Natural killer cell (primary cell): ENCODE measurements around the gene GALNT13. TPM values are rescaled to one million over a fixed set of nuclear protein-coding genes. Genes with fewer than 3 reads are reported as not detected.

ENCODE experiments used
- ATAC-seq, 3 donors: fragments of 150-1000 bp in 2 of 3; fragments of 200-7000 bp in 1 of 3; cut with Tn5 transposase; 1 replicate in 1 of 3; 2 replicates in 2 of 3; pipeline ENCODE4 v1.10.0; 2021; ENCODE audit warnings: mild to moderate bottlenecking in 2 of 3, moderate library complexity in 2 of 3
- DNase-seq, 2 donors: peaks; one replicate each; pipeline versions ENCODE4 v3.0.0 to v3.0.0-alpha.2; 2013 to 2021; ENCODE audit warnings: mixed read lengths in 1 of 2
- H3K27ac ChIP-seq: one replicate; pipeline ENCODE4 v1.5.1; 2013; ENCODE audit warnings: mild to moderate bottlenecking, low read length
- H3K27me3 ChIP-seq: one replicate; pipeline ENCODE4 v1.6.1; 2013; ENCODE audit warnings: low read length; ENCODE audit not compliant: control insufficient read depth, insufficient read depth
- H3K36me3 ChIP-seq: one replicate; pipeline ENCODE4 v1.6.1; 2013; ENCODE audit warnings: low read length; ENCODE audit not compliant: control insufficient read depth, insufficient read depth
- H3K4me1 ChIP-seq: one replicate; pipeline ENCODE4 v1.6.1; 2013; ENCODE audit warnings: low read length; ENCODE audit not compliant: control insufficient read depth, insufficient read depth
- H3K4me3 ChIP-seq: one replicate; pipeline ENCODE4 v1.5.1; 2013; ENCODE audit warnings: low read length
- H3K9me3 ChIP-seq: one replicate; pipeline ENCODE4 v1.6.1; 2013; ENCODE audit warnings: low read length; ENCODE audit not compliant: control insufficient read depth, insufficient read depth
- H3K27ac Mint-ChIP-seq, 2 donors: one replicate each; pipeline ENCODE4 v1.8.0; 2022; ENCODE audit warnings: mild to moderate bottlenecking in 2 of 2, mixed read lengths in 2 of 2, moderate library complexity in 1 of 2
- H3K27me3 Mint-ChIP-seq, 2 donors: one replicate each; pipeline ENCODE4 v1.8.0; 2022; ENCODE audit warnings: low read depth in 2 of 2, mixed read lengths in 2 of 2
- H3K36me3 Mint-ChIP-seq: one replicate; pipeline ENCODE4 v1.8.0; 2022; ENCODE audit warnings: mixed read lengths
- H3K4me1 Mint-ChIP-seq, 2 donors: one replicate each; pipeline ENCODE4 v1.8.0; 2022; ENCODE audit warnings: mixed read lengths in 2 of 2
- H3K4me3 Mint-ChIP-seq: one replicate; pipeline ENCODE4 v1.8.0; 2022; ENCODE audit warnings: mild to moderate bottlenecking, moderate library complexity, mixed read lengths
- H3K9me3 Mint-ChIP-seq, 2 donors: one replicate each; pipeline ENCODE4 v1.8.0; 2022; ENCODE audit warnings: mixed read lengths in 2 of 2
- WGBS: methylation state at CpG from one replicate; pipeline ENCODE4 v1.1.7; 2013; ENCODE audit warnings: missing lambda C conversion rate; ENCODE audit not compliant: insufficient coverage; 5-methylcytosine and 5-hydroxymethylcytosine counted together
- intact Hi-C: fragments of 100-400 bp; cut with micrococcal nuclease; formaldehyde crosslinking; loops from one replicate; pipeline ENCODE4 v1.14.2; 2022
- total RNA-seq, 4 donors: library from RNA; stranded (reverse); fragments of 120-200 nt in 1 of 4; gene quantifications; one replicate each; pipeline versions ENCODE4 v1.2.3 to v1.2.4, GENCODE V29; 2013 to 2022
- TF ChIP-seq, protein P1 (sequence below): fragments of 200-600 bp; IDR thresholded peaks from one replicate; pipeline ENCODE4 v1.8.0; 2022; ENCODE audit warnings: antibody characterized with exemption

Gene GALNT13
- total RNA-seq, 3 donors from 2014 or later (not counting 1 experiment from before 2014, with no cell fraction given) = not detected

DNA sequence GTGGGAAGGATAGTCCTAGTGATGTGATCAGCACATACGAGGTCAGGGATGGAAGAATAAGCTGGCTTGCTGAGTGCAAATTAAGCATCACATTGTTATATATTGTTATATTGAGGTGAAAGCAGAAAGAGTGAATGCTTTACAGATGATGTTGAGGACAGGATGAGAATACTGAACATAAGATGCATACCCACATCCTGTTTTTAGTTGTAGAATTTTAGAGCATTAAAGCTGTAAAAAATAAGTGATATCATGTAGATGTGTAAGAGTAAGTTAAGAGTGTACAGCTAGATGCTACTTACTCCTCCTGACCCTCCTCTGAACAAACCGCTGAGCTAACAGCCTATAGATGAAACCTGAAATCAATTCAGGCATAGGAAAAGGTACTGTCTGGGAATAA lies 555.7 kb downstream of the GALNT13 start:
- TF ChIP-seq, protein P1, sequence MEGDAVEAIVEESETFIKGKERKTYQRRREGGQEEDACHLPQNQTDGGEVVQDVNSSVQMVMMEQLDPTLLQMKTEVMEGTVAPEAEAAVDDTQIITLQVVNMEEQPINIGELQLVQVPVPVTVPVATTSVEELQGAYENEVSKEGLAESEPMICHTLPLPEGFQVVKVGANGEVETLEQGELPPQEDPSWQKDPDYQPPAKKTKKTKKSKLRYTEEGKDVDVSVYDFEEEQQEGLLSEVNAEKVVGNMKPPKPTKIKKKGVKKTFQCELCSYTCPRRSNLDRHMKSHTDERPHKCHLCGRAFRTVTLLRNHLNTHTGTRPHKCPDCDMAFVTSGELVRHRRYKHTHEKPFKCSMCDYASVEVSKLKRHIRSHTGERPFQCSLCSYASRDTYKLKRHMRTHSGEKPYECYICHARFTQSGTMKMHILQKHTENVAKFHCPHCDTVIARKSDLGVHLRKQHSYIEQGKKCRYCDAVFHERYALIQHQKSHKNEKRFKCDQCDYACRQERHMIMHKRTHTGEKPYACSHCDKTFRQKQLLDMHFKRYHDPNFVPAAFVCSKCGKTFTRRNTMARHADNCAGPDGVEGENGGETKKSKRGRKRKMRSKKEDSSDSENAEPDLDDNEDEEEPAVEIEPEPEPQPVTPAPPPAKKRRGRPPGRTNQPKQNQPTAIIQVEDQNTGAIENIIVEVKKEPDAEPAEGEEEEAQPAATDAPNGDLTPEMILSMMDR = no peak
- no peak overlapping the region for H3K27ac ChIP-seq
- H3K4me1 Mint-ChIP-seq = no peaks in the 10 kb centered on the region
- no peaks in the 10 kb centered on the region for H3K4me1 ChIP-seq
- H3K36me3 ChIP-seq = no peaks in the 10 kb centered on the region
- no peaks in the 10 kb centered on the region for H3K36me3 Mint-ChIP-seq
- H3K27me3 Mint-ChIP-seq = no peaks in the 10 kb centered on the region
- no peak overlapping the region for H3K4me3 ChIP-seq
- H3K9me3 Mint-ChIP-seq = peaks cover 19 to 20% of the 10 kb centered on the region in 2 donors
- no peak overlapping the region for H3K27ac Mint-ChIP-seq
- no peaks in the 10 kb centered on the region for H3K27me3 ChIP-seq
- ATAC-seq (no peak), DNase-seq (peak in 1 of 2 donors; percentile 2)
- 55% methylated on average over 1 of the region's 2 CpGs for WGBS
- intact Hi-C loops = no loop called here
- no peak overlapping the region for H3K4me3 Mint-ChIP-seq
- peaks cover 3% of the 10 kb centered on the region for H3K9me3 ChIP-seq

DNA sequence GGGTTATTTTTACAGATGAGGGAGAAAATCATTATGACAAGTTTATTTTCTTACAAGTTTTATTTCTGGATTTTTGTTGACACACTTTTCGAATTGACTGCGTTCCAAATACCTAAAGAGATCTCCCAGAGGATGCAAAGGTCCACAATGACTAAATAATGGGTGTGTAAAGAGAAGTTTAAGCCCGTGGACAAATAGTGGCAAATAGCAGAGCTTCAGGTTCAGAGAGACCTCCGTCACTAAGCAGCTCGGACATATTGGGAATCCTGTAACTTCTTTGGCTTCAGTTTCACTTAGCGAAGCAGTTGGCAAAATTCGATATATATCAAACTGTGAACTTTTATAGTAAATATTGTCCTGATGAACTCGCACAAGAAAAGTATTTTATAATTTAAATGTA lies 556.3 kb downstream of the GALNT13 start:
- TF ChIP-seq, protein P1 = no peak
- no peaks in the 10 kb centered on the region for H3K4me1 ChIP-seq
- H3K36me3 ChIP-seq = no peaks in the 10 kb centered on the region
- no peak overlapping the region for H3K27ac ChIP-seq
- DNase-seq = no peak
- Mint-ChIP-seq H3K36me3 (no peaks in the 10 kb centered on the region), H3K9me3 (peaks cover 19 to 24% of the 10 kb centered on the region in 2 donors), H3K4me3 (no peak overlapping the region), H3K4me1 (no peaks in the 10 kb centered on the region), H3K27me3 (no peaks in the 10 kb centered on the region), H3K27ac (no peak overlapping the region)
- intact Hi-C loops = no loop called here
- H3K4me3 ChIP-seq = no peak overlapping the region
- no peaks in the 10 kb centered on the region for H3K27me3 ChIP-seq
- H3K9me3 ChIP-seq = peaks cover 3% of the 10 kb centered on the region
- ATAC-seq = no peak
- 90% methylated on average over 7 of the region's 8 CpGs for WGBS

DNA sequence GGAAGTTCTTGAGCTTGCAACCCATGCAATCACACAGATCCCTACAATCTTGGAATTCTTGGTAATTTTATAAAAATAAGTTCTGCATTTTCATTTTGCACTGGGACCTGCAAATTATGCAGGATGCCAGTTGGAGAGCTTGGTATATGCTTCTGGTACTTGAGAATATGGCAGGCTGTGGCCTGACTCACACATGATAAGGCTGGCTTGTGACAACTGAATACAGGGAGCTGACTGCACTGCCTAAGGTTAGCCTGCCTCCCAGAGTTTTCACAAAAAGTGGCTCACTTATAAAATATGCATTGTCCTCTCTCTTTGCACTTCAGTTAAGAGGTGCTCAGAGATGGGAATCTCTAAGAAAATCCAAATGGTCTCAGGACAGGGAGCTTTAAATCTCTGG lies 561.3 kb downstream of the GALNT13 start:
- Mint-ChIP-seq H3K9me3 (peaks cover 7 to 9% of the 10 kb centered on the region in 2 donors), H3K36me3 (no peaks in the 10 kb centered on the region), H3K27me3 (no peaks in the 10 kb centered on the region), H3K4me1 (no peaks in the 10 kb centered on the region), H3K27ac (no peak overlapping the region), H3K4me3 (no peak overlapping the region)
- intact Hi-C loops = no loop called here
- H3K36me3 ChIP-seq = no peaks in the 10 kb centered on the region
- no peak overlapping the region for H3K27ac ChIP-seq
- H3K9me3 ChIP-seq = no peaks in the 10 kb centered on the region
- DNase-seq = no peak
- no peaks in the 10 kb centered on the region for H3K27me3 ChIP-seq
- H3K4me3 ChIP-seq = no peak overlapping the region
- H3K4me1 ChIP-seq = no peaks in the 10 kb centered on the region
- no peak for ATAC-seq
- TF ChIP-seq, protein P1 = no peak

DNA sequence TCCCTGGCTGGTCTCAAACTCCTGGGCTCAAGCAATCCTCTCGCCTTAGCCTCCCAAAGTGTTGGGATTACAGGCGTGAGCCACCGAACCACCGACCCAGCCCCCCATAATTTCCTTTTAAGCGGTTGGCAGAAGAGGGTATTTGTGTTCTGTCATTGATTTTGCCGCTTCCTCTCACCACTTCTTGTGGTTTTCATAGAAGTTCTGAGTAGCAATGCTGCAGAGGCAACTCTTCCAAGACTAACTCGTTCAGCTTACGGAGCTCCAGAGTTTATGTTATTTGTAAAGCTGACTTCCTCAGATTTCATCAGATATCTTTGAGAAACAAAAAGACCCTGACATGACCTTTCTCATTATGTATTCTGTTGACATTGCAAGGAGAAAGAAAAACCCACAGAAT lies 565.4 kb downstream of the GALNT13 start:
- no peak overlapping the region for H3K27ac Mint-ChIP-seq
- WGBS = 7% methylated on average over 3 of the region's 8 CpGs
- no peaks in the 10 kb centered on the region for H3K27me3 Mint-ChIP-seq
- no peak overlapping the region for H3K4me3 Mint-ChIP-seq
- DNase-seq (peak in 1 of 2 donors; percentile 15), ATAC-seq (no peak)
- H3K4me1 Mint-ChIP-seq = no peaks in the 10 kb centered on the region
- Histone ChIP-seq H3K4me3 (no peak overlapping the region), H3K36me3 (no peaks in the 10 kb centered on the region), H3K4me1 (no peaks in the 10 kb centered on the region), H3K9me3 (no peaks in the 10 kb centered on the region), H3K27ac (no peak overlapping the region), H3K27me3 (no peaks in the 10 kb centered on the region)
- TF ChIP-seq, protein P1 = no peak
- peaks cover 2 to 3% of the 10 kb centered on the region in 2 donors for H3K9me3 Mint-ChIP-seq
- intact Hi-C loops = no loop called here
- no peaks in the 10 kb centered on the region for H3K36me3 Mint-ChIP-seq
